ENCODE data around the gene NXPH3.

The NXPH3 gene

GRCh38 chr17:49574323-49574781 lies 1.3 kb upstream of the NXPH3 start:
- Histone ChIP-seq H3K27ac (ENCODE audit: low read length) (no peak overlapping the region), H4K20me1 (ENCODE audit: insufficient read depth, low read length) (no peaks in the 10 kb centered on the region), H3K79me2 (ENCODE audit: low read length) (no peaks in the 10 kb centered on the region), H2AFZ (ENCODE audit: low read length) (no peak overlapping the region), H3K4me1 (ENCODE audit: low read length) (peaks cover 16% of the 10 kb centered on the region), H3K4me2 (ENCODE audit: low read depth, low read length) (no peak overlapping the region), H3K9me2 (replicated peaks; ENCODE audit: insufficient read depth, low read length) (no peaks in the 10 kb centered on the region), H3K27me3 (replicated peaks; ENCODE audit: insufficient read depth, low read length) (peaks cover 63% of the 10 kb centered on the region), H3F3A (ENCODE audit: insufficient read depth, low read length) (peaks cover 19% of the 10 kb centered on the region), H3K36me3 (replicated peaks; ENCODE audit: insufficient read depth, low read length) (no peaks in the 10 kb centered on the region), H3K4me3 (ENCODE audit: low read length) (no peak overlapping the region), H3K9me3 (replicated peaks; ENCODE audit: insufficient read depth, low read length) (no peaks in the 10 kb centered on the region), H3K9ac (ENCODE audit: low read length) (no peak overlapping the region)
- DNase-seq = no peak
- TF ChIP-seq EZH2phosphoT487 (IDR thresholded peaks at IDR 0.05; ENCODE audit: low read length) (no peak), EZH2 (optimal IDR thresholded peaks at IDR 0.05; ENCODE audit: low read depth, low read length) (no peak), CTCF (IDR thresholded peaks at IDR 0.05; ENCODE audit: low read length) (no peak)

- TF ChIP-seq CTCF (IDR thresholded peaks at IDR 0.05; ENCODE audit: low read length) (no peak), EZH2 (optimal IDR thresholded peaks at IDR 0.05; ENCODE audit: low read depth, low read length) (no peak), EZH2phosphoT487 (IDR thresholded peaks at IDR 0.05; ENCODE audit: low read length) (no peak)
- H3K79me2 ChIP-seq (ENCODE audit: low read length) = no peaks in the 10 kb centered on the region
- H3F3A ChIP-seq (ENCODE audit: insufficient read depth, low read length) = peaks cover 13% of the 10 kb centered on the region
- no peak overlapping the region for H3K27ac ChIP-seq (ENCODE audit: low read length)
- no peaks in the 10 kb centered on the region for H4K20me1 ChIP-seq (ENCODE audit: insufficient read depth, low read length)
- no peak for DNase-seq
- no peak overlapping the region for H3K9ac ChIP-seq (ENCODE audit: low read length)
- H3K9me2 ChIP-seq (replicated peaks; ENCODE audit: insufficient read depth, low read length) = no peaks in the 10 kb centered on the region
- H3K4me2 ChIP-seq (ENCODE audit: low read depth, low read length) = peak overlapping the region; percentile 100
- no peaks in the 10 kb centered on the region for H3K36me3 ChIP-seq (replicated peaks; ENCODE audit: insufficient read depth, low read length)
- peak overlapping the region; percentile 71; the same call in 1 of the 2 replicates for H2AFZ ChIP-seq (ENCODE audit: low read length)
- H3K4me1 ChIP-seq (ENCODE audit: low read length) = peaks cover 16% of the 10 kb centered on the region
- H3K9me3 ChIP-seq (replicated peaks; ENCODE audit: insufficient read depth, low read length) = no peaks in the 10 kb centered on the region
- H3K27me3 ChIP-seq (replicated peaks; ENCODE audit: insufficient read depth, low read length) = peaks cover 63% of the 10 kb centered on the region
- peak overlapping the region; percentile 49 for H3K4me3 ChIP-seq (ENCODE audit: low read length)
Measured at GRCh38 chr17:49574945-49575678, 559 bp upstream of the NXPH3 start.

DNA sequence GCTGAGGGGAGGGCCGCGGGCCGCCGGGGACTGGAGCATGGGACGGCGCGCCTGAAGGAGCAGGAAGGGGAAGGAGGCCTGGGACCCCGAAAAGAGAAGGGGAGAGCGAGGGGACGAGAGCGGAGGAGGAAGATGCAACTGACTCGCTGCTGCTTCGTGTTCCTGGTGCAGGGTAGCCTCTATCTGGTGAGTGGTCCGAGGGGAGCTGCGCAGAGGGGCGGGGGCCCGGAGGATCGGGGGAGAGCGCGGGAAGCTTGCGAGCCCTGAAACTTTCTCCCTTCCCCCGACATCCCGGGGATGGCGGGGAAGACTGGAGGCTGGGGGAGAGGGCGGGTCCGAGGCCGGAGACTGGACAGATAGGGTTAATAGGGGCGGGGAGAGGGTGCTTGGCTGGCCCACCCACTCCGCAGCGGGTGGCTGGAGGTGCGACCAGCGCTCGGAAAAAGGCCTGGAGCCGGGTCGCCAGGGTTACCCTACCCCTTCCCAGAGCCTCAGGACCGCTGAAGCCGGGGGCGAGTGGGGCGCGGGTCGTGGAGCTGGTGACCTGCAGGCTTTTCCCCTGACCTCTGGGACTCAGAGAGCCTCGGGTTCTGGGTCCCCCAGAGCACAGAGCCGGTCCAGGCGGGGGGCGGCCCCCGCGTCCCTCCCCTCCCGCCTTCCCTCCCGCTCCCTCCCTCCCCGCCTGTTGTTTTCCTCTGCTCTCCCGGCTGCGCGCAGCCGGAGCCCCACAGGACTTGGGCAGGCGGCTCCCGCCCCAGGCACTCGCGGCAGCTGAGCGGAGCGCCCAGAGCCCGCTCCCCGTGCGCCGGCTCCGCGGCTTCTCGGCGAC lies 631 bp downstream of the NXPH3 start:
- Histone ChIP-seq H3K27me3 (replicated peaks; ENCODE audit: insufficient read depth, low read length) (peaks cover 62% of the 10 kb centered on the region), H3K4me3 (ENCODE audit: low read length) (peak overlapping the region; percentile 71), H3K27ac (ENCODE audit: low read length) (no peak overlapping the region), H4K20me1 (ENCODE audit: insufficient read depth, low read length) (no peaks in the 10 kb centered on the region), H3K4me2 (ENCODE audit: low read depth, low read length) (peak overlapping the region; percentile 100), H3K9me3 (replicated peaks; ENCODE audit: insufficient read depth, low read length) (no peaks in the 10 kb centered on the region), H3K4me1 (ENCODE audit: low read length) (peaks cover 4% of the 10 kb centered on the region; the same call in 1 of the 2 replicates), H3K36me3 (replicated peaks; ENCODE audit: insufficient read depth, low read length) (no peaks in the 10 kb centered on the region), H3K79me2 (ENCODE audit: low read length) (no peaks in the 10 kb centered on the region), H3K9ac (ENCODE audit: low read length) (peak overlapping the region; percentile 33; the same call in 1 of the 2 replicates), H3K9me2 (replicated peaks; ENCODE audit: insufficient read depth, low read length) (no peaks in the 10 kb centered on the region), H3F3A (ENCODE audit: insufficient read depth, low read length) (peaks cover 5% of the 10 kb centered on the region; the same call in 1 of the 2 replicates), H2AFZ (ENCODE audit: low read length) (peak overlapping the region; percentile 78)
- TF ChIP-seq EZH2 (optimal IDR thresholded peaks at IDR 0.05; ENCODE audit: low read depth, low read length) (no peak), EZH2phosphoT487 (IDR thresholded peaks at IDR 0.05; ENCODE audit: low read length) (no peak)
- DNase-seq = no peak
